ENCODE measurements around the gene NFILZ.

- TF ChIP-seq TAF1 (IDR thresholded peaks at IDR 0.05; ENCODE audit: borderline replicate concordance, insufficient read depth, low read length) (no peak), POLR2AphosphoS5 (IDR thresholded peaks at IDR 0.05; ENCODE audit: low read depth, low read length) (no peak), SIN3A (IDR thresholded peaks at IDR 0.05; ENCODE audit: borderline replicate concordance, insufficient read depth, low read length) (no peak)
- TF ChIP-seq, protein P1, sequence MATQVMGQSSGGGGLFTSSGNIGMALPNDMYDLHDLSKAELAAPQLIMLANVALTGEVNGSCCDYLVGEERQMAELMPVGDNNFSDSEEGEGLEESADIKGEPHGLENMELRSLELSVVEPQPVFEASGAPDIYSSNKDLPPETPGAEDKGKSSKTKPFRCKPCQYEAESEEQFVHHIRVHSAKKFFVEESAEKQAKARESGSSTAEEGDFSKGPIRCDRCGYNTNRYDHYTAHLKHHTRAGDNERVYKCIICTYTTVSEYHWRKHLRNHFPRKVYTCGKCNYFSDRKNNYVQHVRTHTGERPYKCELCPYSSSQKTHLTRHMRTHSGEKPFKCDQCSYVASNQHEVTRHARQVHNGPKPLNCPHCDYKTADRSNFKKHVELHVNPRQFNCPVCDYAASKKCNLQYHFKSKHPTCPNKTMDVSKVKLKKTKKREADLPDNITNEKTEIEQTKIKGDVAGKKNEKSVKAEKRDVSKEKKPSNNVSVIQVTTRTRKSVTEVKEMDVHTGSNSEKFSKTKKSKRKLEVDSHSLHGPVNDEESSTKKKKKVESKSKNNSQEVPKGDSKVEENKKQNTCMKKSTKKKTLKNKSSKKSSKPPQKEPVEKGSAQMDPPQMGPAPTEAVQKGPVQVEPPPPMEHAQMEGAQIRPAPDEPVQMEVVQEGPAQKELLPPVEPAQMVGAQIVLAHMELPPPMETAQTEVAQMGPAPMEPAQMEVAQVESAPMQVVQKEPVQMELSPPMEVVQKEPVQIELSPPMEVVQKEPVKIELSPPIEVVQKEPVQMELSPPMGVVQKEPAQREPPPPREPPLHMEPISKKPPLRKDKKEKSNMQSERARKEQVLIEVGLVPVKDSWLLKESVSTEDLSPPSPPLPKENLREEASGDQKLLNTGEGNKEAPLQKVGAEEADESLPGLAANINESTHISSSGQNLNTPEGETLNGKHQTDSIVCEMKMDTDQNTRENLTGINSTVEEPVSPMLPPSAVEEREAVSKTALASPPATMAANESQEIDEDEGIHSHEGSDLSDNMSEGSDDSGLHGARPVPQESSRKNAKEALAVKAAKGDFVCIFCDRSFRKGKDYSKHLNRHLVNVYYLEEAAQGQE (IDR thresholded peaks at IDR 0.05; ENCODE audit: insufficient read depth in 1 of 2, low read depth in 2 of 2, low read length in 2 of 2), result no peak
Observed at GRCh38 chr19:8616861-8617260, 13.6 kb upstream of the NFILZ start.
